ENCODE results near the gene SMARCD2.

- TF ChIP-seq CTCF (IDR thresholded peaks at IDR 0.05) (peak; percentile 30), ZFX (IDR thresholded peaks at IDR 0.05; ENCODE audit: borderline replicate concordance) (no peak)
These were observed 14.7 kb downstream of the SMARCD2 start for GRCh38 chr17:63827801-63828221.
